HepG2 (cell line): Measurements from ENCODE around the gene SRRT. TPM values are rescaled to one million over a fixed set of nuclear protein-coding genes. Genes with fewer than 3 reads are reported as not detected.

Source experiments
- CEBPZ ChIP-seq: IDR thresholded peaks from 2 replicates; pipeline ENCODE4 v1.6.1; 2012; ENCODE audit warnings: low read length, improper control_type of control experiment
- FOXK2 ChIP-seq: fragments of 450-650 bp; IDR thresholded peaks from 2 replicates; pipeline ENCODE4 v1.6.1; 2016
- RARA ChIP-seq: IDR thresholded peaks from 2 replicates; pipeline ENCODE4 v1.6.1; 2016; ENCODE audit warnings: missing genetic modification reagents, missing compliant biosample characterization
- SNAPC5 ChIP-seq: sonication (generic); formaldehyde crosslinking; IDR thresholded peaks from 2 replicates; pipeline ENCODE4 v1.8.1; 2023; ENCODE audit warnings: mild to moderate bottlenecking, missing genetic modification reagents, borderline replicate concordance
- STAT6 ChIP-seq: sonication (generic); formaldehyde crosslinking; IDR thresholded peaks from 2 replicates; pipeline ENCODE4 v1.4.0; 2020; ENCODE audit warnings: missing genetic modification reagents, mild to moderate bottlenecking, borderline replicate concordance
- TEAD2 ChIP-seq: sonication (generic); formaldehyde crosslinking; IDR thresholded peaks from 2 replicates; pipeline ENCODE4 v1.9.0; 2021; ENCODE audit warnings: missing genetic modification reagents
- ZFP82 ChIP-seq: sonication (generic); formaldehyde crosslinking; IDR thresholded peaks from 2 replicates; pipeline ENCODE4 v1.5.1; 2020; ENCODE audit warnings: mild to moderate bottlenecking, missing genetic modification reagents, borderline replicate concordance
- ZHX2 ChIP-seq, 2 experiments: sonication (generic) in 1 of 2; formaldehyde crosslinking in 1 of 2; IDR thresholded peaks; 2 replicates each; pipeline versions ENCODE4 v1.6.1 to v1.9.0; 2014 to 2022; ENCODE audit warnings: antibody characterized with exemption in 1 of 2, borderline replicate concordance in 1 of 2, inconsistent platforms in 1 of 2, low read depth in 1 of 2, missing genetic modification reagents in 1 of 2
- ZNF12 ChIP-seq: sonication (generic); formaldehyde crosslinking; IDR thresholded peaks from 2 replicates; pipeline ENCODE4 v1.5.0; 2020; ENCODE audit warnings: missing genetic modification reagents
- ZNF224 ChIP-seq: sonication (generic); formaldehyde crosslinking; IDR thresholded peaks from 2 replicates; pipeline ENCODE4 v1.5.0; 2020; ENCODE audit warnings: mild to moderate bottlenecking, missing genetic modification reagents
- ZNF33A ChIP-seq: sonication (generic); formaldehyde crosslinking; IDR thresholded peaks from 2 replicates; pipeline ENCODE4 v1.5.1; 2020; ENCODE audit warnings: missing genetic modification reagents, mild to moderate bottlenecking, moderate library complexity, borderline replicate concordance
- ZNF546 ChIP-seq: sonication (generic); formaldehyde crosslinking; conservative IDR thresholded peaks from 2 replicates; pipeline ENCODE4 v1.8.1; 2023; ENCODE audit warnings: mild to moderate bottlenecking, missing genetic modification reagents
- ZNF800 ChIP-seq: sonication (generic); formaldehyde crosslinking; IDR thresholded peaks from 2 replicates; pipeline ENCODE4 v1.4.0; 2020; ENCODE audit warnings: missing genetic modification reagents
- ZSCAN20 ChIP-seq: sonication (generic); formaldehyde crosslinking; IDR thresholded peaks from 2 replicates; pipeline ENCODE4 v1.4.0; 2020; ENCODE audit warnings: missing genetic modification reagents, mild to moderate bottlenecking, borderline replicate concordance
- polyA plus RNA-seq, 8 experiments: library from polyadenylated mRNA; depleted of rRNA in 3 of 8; stranded (reverse) in 7 of 8; unstranded in 1 of 8; fragments of >200 nt; fragmentation: Illumina TruSeq in 4 of 8; extraction: Trizol in 4 of 8; gene quantifications; 2 replicates each; pipeline versions ENCODE4 v1.2.1 to v1.2.3, GENCODE V29; 2011 to 2016; ENCODE audit warnings: low read depth in 4 of 8, missing spikeins in 1 of 8, mixed read lengths in 1 of 8; ENCODE audit not compliant: insufficient read depth in 1 of 8
- total RNA-seq, 5 experiments: library from RNA; depleted of rRNA; stranded (reverse); fragments of >200 nt; fragmentation: Illumina TruSeq; extraction: Trizol; gene quantifications; 2 replicates each; pipeline ENCODE4 v1.2.3, GENCODE V29; 2016; ENCODE audit warnings: low read depth in 1 of 5

Gene SRRT
- total and polyA plus RNA-seq, 2 of the 13 experiments (the other 11 are each of a cell fraction or from before 2014, with no cell fraction given) = 26.2 to 106 TPM

GRCh38 chr7:100825751-100826513 is 49.0 kb upstream of the SRRT start (continued):
- no peak for TF ChIP-seq ZNF33A
- TF ChIP-seq RARA (CRISPR knock-in tag) = no peak
- TF ChIP-seq TEAD2 = no peak
- TF ChIP-seq ZNF800 (CRISPR knock-in tag) = 0 out of 2 replicates have a peak, but pooled peaks have one; percentile 34
- no peak for TF ChIP-seq ZFP82
- no peak for TF ChIP-seq ZNF12 (CRISPR knock-in tag)
- no peak for TF ChIP-seq ZHX2 (IDR thresholded peaks at IDR 0.05; ENCODE audit: low read depth)
- no peak for TF ChIP-seq ZHX2 (CRISPR knock-in tag; IDR thresholded peaks at IDR 0.05; ENCODE audit: borderline replicate concordance)
- TF ChIP-seq CEBPZ = no peak
- TF ChIP-seq ZNF224 (CRISPR knock-in tag) = no peak
- 0 out of 2 replicates have a peak, but pooled peaks have one; percentile 49 for TF ChIP-seq STAT6 (CRISPR knock-in tag)
- TF ChIP-seq ZSCAN20 (CRISPR knock-in tag) = no peak
- TF ChIP-seq SNAPC5 = no peak
- TF ChIP-seq FOXK2 = no peak
- TF ChIP-seq ZNF546 (CRISPR knock-in tag) = no peak
